H1 (cell line): ENCODE data around the gene DOCK1. TPM values are rescaled to one million over a fixed set of nuclear protein-coding genes. Genes with fewer than 3 reads are reported as not detected.

Source experiments
- CTCF ChIA-PET: fragments of 300-600 bp; sonication (Branson Sonifier 250); formaldehyde crosslinking; loops from one replicate; lab custom pipeline; 2021; ENCODE audit not compliant: partially characterized antibody; lab: Charles Lee
- POLR2A ChIA-PET: fragments of 300-600 bp; sonication (Branson Sonifier 250); formaldehyde crosslinking; loops from one replicate; lab custom pipeline; 2021; ENCODE audit warnings: inconsistent platforms; ENCODE audit not compliant: partially characterized antibody; lab: Charles Lee
- DNase-seq, 2 experiments: peaks; one replicate each; pipeline versions ENCODE4 v3.0.0 to v3.0.0-alpha.2; 2010 to 2022; ENCODE audit warnings: low spot score in 2 of 2, low read depth in 1 of 2, mixed read lengths in 1 of 2
- FAIRE-seq: peaks from 2 replicates; lab custom pipeline; 2011; peaks lifted over from hg19 to GRCh38; lab: Jason Lieb, UNC
- H2AFZ ChIP-seq: 2 replicates; pipeline ENCODE4 v1.8.1; 2012; ENCODE audit warnings: low read length, inconsistent platforms
- H2AK5ac ChIP-seq: 2 replicates; pipeline ENCODE4 v1.6.1; 2013; ENCODE audit warnings: low read depth, low read length
- H2BK120ac ChIP-seq: replicated peaks from 2 replicates; pipeline ENCODE3; 2013; ENCODE audit warnings: low read depth, low read length, inconsistent platforms
- H2BK12ac ChIP-seq: 2 replicates; pipeline ENCODE4 v1.6.1; 2013; ENCODE audit warnings: low read depth, low read length
- H2BK15ac ChIP-seq: 2 replicates; pipeline ENCODE4 v1.6.1; 2013; ENCODE audit warnings: low read length
- H2BK20ac ChIP-seq: 2 replicates; pipeline ENCODE4 v1.6.1; 2013; ENCODE audit warnings: low read length
- H2BK5ac ChIP-seq: 2 replicates; pipeline ENCODE4 v1.6.1; 2013; ENCODE audit warnings: low read depth, low read length
- H3K14ac ChIP-seq: 2 replicates; pipeline ENCODE4 v1.6.1; 2013; ENCODE audit warnings: inconsistent platforms; ENCODE audit not compliant: insufficient read length
- H3K18ac ChIP-seq: 2 replicates; pipeline ENCODE4 v1.6.1; 2013; ENCODE audit warnings: low read length; ENCODE audit errors: extremely low read depth
- H3K23ac ChIP-seq: 2 replicates; pipeline ENCODE4 v1.6.1; 2013; ENCODE audit warnings: inconsistent platforms; ENCODE audit not compliant: insufficient read length
- H3K23me2 ChIP-seq: 2 replicates; pipeline ENCODE4 v1.6.1; 2013; ENCODE audit warnings: low read depth, low read length
- H3K27ac ChIP-seq: 2 replicates; pipeline ENCODE4 v1.6.1; 2011; ENCODE audit warnings: low read depth, low read length, inconsistent platforms
- H3K27me3 ChIP-seq, 4 experiments: replicated peaks in 1 of 4; 1 replicate in 1 of 4; 2 replicates in 3 of 4; pipeline versions ENCODE4 v1.6.1 to v1.8.1; 2011 to 2013; ENCODE audit warnings: low read length in 3 of 4, mild to moderate bottlenecking in 3 of 4, inconsistent platforms in 2 of 4, mixed read lengths in 2 of 4, moderate library complexity in 1 of 4; ENCODE audit not compliant: control insufficient read depth in 3 of 4, insufficient read depth in 3 of 4; ENCODE audit errors: extremely low read depth in 1 of 4
- H3K36me3 ChIP-seq, 4 experiments: 2 replicates each; pipeline versions ENCODE4 v1.6.1 to v1.8.1; 2011 to 2013; ENCODE audit warnings: mild to moderate bottlenecking in 4 of 4, low read length in 3 of 4, moderate library complexity in 2 of 4, control low read depth in 1 of 4, inconsistent platforms in 1 of 4; ENCODE audit not compliant: insufficient read depth in 4 of 4, control insufficient read depth in 2 of 4
- H3K4ac ChIP-seq: replicated peaks from 2 replicates; pipeline ENCODE3; 2013; ENCODE audit warnings: low read length, low read depth, mixed read lengths, inconsistent platforms; ENCODE audit not compliant: insufficient read length
- H3K4me1 ChIP-seq, 4 experiments: replicated peaks in 1 of 4; 1 replicate in 1 of 4; 2 replicates in 3 of 4; pipeline versions ENCODE4 v1.6.1 to v1.8.1; 2011 to 2013; ENCODE audit warnings: low read length in 3 of 4, inconsistent platforms in 2 of 4, mixed read lengths in 1 of 4; ENCODE audit not compliant: insufficient read depth in 4 of 4, control insufficient read depth in 3 of 4
- H3K4me2 ChIP-seq, 2 experiments: 2 replicates each; pipeline versions ENCODE4 v1.6.1 to v1.8.1; 2011 to 2013; ENCODE audit warnings: low read depth in 2 of 2, low read length in 2 of 2, control low read depth in 1 of 2, inconsistent platforms in 1 of 2, mild to moderate bottlenecking in 1 of 2; ENCODE audit not compliant: insufficient read depth in 1 of 2
- H3K4me3 ChIP-seq, 4 experiments: fragments of 200-600, 300-600 bp in 1 of 4; sonication (generic), shearing (Covaris generic), sonication (Bioruptor Twin) in 1 of 4; 2 replicates each; pipeline versions ENCODE4 v1.5.1 to v1.8.1; 2011 to 2016; ENCODE audit warnings: low read length in 4 of 4, low read depth in 3 of 4, control low read depth in 2 of 4, inconsistent platforms in 2 of 4, mild to moderate bottlenecking in 2 of 4, mixed read lengths in 1 of 4, moderate library complexity in 1 of 4; ENCODE audit not compliant: insufficient read depth in 2 of 4; ENCODE audit errors: extremely low read depth in 1 of 4
- H3K56ac ChIP-seq: replicated peaks from 2 replicates; pipeline ENCODE3; 2013; ENCODE audit warnings: low read depth, mild to moderate bottlenecking, mixed read lengths, low read length, inconsistent platforms; ENCODE audit not compliant: insufficient read length
- H3K79me1 ChIP-seq: 2 replicates; pipeline ENCODE4 v1.6.1; 2013; ENCODE audit warnings: low read depth, low read length, control low read depth
- H3K79me2 ChIP-seq, 2 experiments: 2 replicates each; pipeline versions ENCODE4 v1.6.1 to v1.8.1; 2012 to 2013; ENCODE audit warnings: low read length in 2 of 2, mild to moderate bottlenecking in 2 of 2, inconsistent platforms in 1 of 2; ENCODE audit not compliant: insufficient read depth in 2 of 2, control insufficient read depth in 1 of 2
- H3K9ac ChIP-seq, 4 experiments: replicated peaks in 1 of 4; 1 replicate in 1 of 4; 2 replicates in 3 of 4; pipeline versions ENCODE4 v1.6.1 to v1.8.1; 2011 to 2013; ENCODE audit warnings: low read depth in 3 of 4, low read length in 3 of 4, control low read depth in 2 of 4, mild to moderate bottlenecking in 2 of 4, moderate library complexity in 2 of 4, inconsistent platforms in 1 of 4; ENCODE audit errors: extremely low read depth in 1 of 4
- H3K9me3 ChIP-seq, 2 experiments: 2 replicates each; pipeline versions ENCODE4 v1.6.1 to v1.8.1; 2012 to 2013; ENCODE audit warnings: mild to moderate bottlenecking in 2 of 2, moderate library complexity in 2 of 2, control low read depth in 1 of 2, inconsistent platforms in 1 of 2, low read depth in 1 of 2, low read length in 1 of 2, mixed read lengths in 1 of 2; ENCODE audit not compliant: insufficient read depth in 2 of 2
- H4K20me1 ChIP-seq, 2 experiments: replicated peaks in 1 of 2; 2 replicates each; pipeline versions ENCODE3 to v1.8.1; 2011 to 2013; ENCODE audit warnings: inconsistent platforms in 2 of 2, low read length in 2 of 2, mild to moderate bottlenecking in 1 of 2; ENCODE audit not compliant: insufficient read depth in 2 of 2, control insufficient read depth in 1 of 2
- H4K5ac ChIP-seq: 2 replicates; pipeline ENCODE4 v1.6.1; 2013; ENCODE audit warnings: low read length, low read depth, mixed read lengths, inconsistent platforms; ENCODE audit not compliant: insufficient read length
- H4K8ac ChIP-seq: 2 replicates; pipeline ENCODE4 v1.8.0; 2013; ENCODE audit warnings: mild to moderate bottlenecking, moderate library complexity, low read length, inconsistent platforms; ENCODE audit not compliant: insufficient read depth; ENCODE audit errors: extremely low read depth
- H4K91ac ChIP-seq: replicated peaks from 2 replicates; pipeline ENCODE3; 2013; ENCODE audit warnings: low read length, mixed read lengths, inconsistent platforms; ENCODE audit not compliant: insufficient read length
- BACH1 ChIP-seq: IDR thresholded peaks from 2 replicates; pipeline ENCODE4 v1.6.1; 2012; ENCODE audit warnings: low read length, improper control_type of control experiment
- BCL11A ChIP-seq, 2 experiments: IDR thresholded peaks; one replicate each; pipeline ENCODE4 v1.6.1; 2011; ENCODE audit warnings: low read depth in 2 of 2, low read length in 2 of 2, mild to moderate bottlenecking in 2 of 2
- CTBP2 ChIP-seq: IDR thresholded peaks from 2 replicates; pipeline ENCODE4 v1.7.0; 2011; ENCODE audit warnings: borderline replicate concordance, mild to moderate bottlenecking, moderate library complexity, mixed read lengths, low read length; ENCODE audit not compliant: insufficient read depth, insufficient read length
- GABPA ChIP-seq: IDR thresholded peaks from 2 replicates; pipeline ENCODE4 v1.6.1; 2011; ENCODE audit warnings: mild to moderate bottlenecking, low read length, moderate library complexity, borderline replicate concordance; ENCODE audit not compliant: insufficient read depth
- HDAC2 ChIP-seq, 2 experiments: fragments of 300-600 bp in 1 of 2; sonication (generic) in 1 of 2; IDR thresholded peaks; 2 replicates each; pipeline ENCODE4 v1.6.1; 2011 to 2012; ENCODE audit warnings: low read depth in 2 of 2, low read length in 2 of 2, mild to moderate bottlenecking in 2 of 2, moderate library complexity in 2 of 2, borderline replicate concordance in 1 of 2, inconsistent platforms in 1 of 2
- JUN ChIP-seq: IDR thresholded peaks from 2 replicates; pipeline ENCODE4 v1.6.1; 2011; ENCODE audit warnings: low read depth, mild to moderate bottlenecking, improper control_type of control experiment, low read length
- JUND ChIP-seq: IDR thresholded peaks from 2 replicates; pipeline ENCODE4 v1.6.1; 2011; ENCODE audit warnings: mild to moderate bottlenecking, improper control_type of control experiment, low read length
- KDM4A ChIP-seq: IDR thresholded peaks from one replicate; pipeline ENCODE4 v1.7.1; 2012; ENCODE audit warnings: low read depth, mild to moderate bottlenecking, moderate library complexity, low read length, inconsistent platforms; ENCODE audit not compliant: severe bottlenecking
- POLR2A ChIP-seq, 2 experiments: IDR thresholded peaks; 1 replicate in 1 of 2; 2 replicates in 1 of 2; pipeline ENCODE4 v1.6.1; 2011; ENCODE audit warnings: low read depth in 2 of 2, low read length in 2 of 2, mild to moderate bottlenecking in 2 of 2; ENCODE audit errors: control extremely low read depth in 1 of 2
- POLR2AphosphoS5 ChIP-seq: IDR thresholded peaks from 2 replicates; pipeline ENCODE4 v1.6.1; 2011; ENCODE audit warnings: low read depth, low read length
- TAF1 ChIP-seq: IDR thresholded peaks from 2 replicates; pipeline ENCODE4 v1.6.1; 2011; ENCODE audit warnings: mild to moderate bottlenecking, low read depth, low read length
- TCF12 ChIP-seq: IDR thresholded peaks from 2 replicates; pipeline ENCODE4 v1.6.1; 2011; ENCODE audit warnings: low read depth, mild to moderate bottlenecking, low read length
- YY1 ChIP-seq: IDR thresholded peaks from 2 replicates; pipeline ENCODE4 v1.6.1; 2011; ENCODE audit warnings: low read depth, mild to moderate bottlenecking, low read length
- WGBS, 2 experiments: shearing (Covaris generic) in 1 of 2; methylation state at CpG; one replicate each; pipeline versions ENCODE4 v1.1.6 to v1.1.7; 2013 to 2015; ENCODE audit warnings: low lambda C conversion rate in 2 of 2, mixed read lengths in 2 of 2, inconsistent platforms in 1 of 2, low coverage in 1 of 2, missing lambda C conversion rate in 1 of 2; ENCODE audit not compliant: insufficient replicate concordance in 2 of 2, insufficient coverage in 1 of 2, insufficient read length in 1 of 2; ENCODE audit errors: extremely low coverage in 1 of 2, missing lambda C conversion rate in 1 of 2; 5-methylcytosine and 5-hydroxymethylcytosine counted together
- polyA plus RNA-seq, 7 experiments: library from polyadenylated mRNA; depleted of rRNA in 3 of 7; stranded (reverse) in 5 of 7; unstranded in 2 of 7; fragments of >200 nt in 5 of 7; fragments of 200-250 nt in 2 of 7; gene quantifications; 1 replicate in 5 of 7; 2 replicates in 1 of 7; 4 replicates in 1 of 7; pipeline versions ENCODE4 v1.2.1 to v1.2.3, GENCODE V29; 2011 to 2013; ENCODE audit warnings: missing spikeins in 2 of 7, mixed read lengths in 2 of 7
- total RNA-seq: library from RNA; stranded (reverse); fragmentation: NEBNext Ultra II Directional; extraction: Animal tissue kit (Norgen Biotek cat#: 25700); gene quantifications from 2 replicates; pipeline ENCODE4 v1.2.1, GENCODE V29; 2021
- TF ChIP-seq, protein P1 (sequence below): IDR thresholded peaks from 2 replicates; pipeline ENCODE4 v1.6.1; 2011; ENCODE audit warnings: low read depth, mild to moderate bottlenecking, low read length; ENCODE audit not compliant: insufficient read depth

Gene DOCK1
- total and polyA plus RNA-seq, 2 of the 8 experiments (the other 6 are each of a cell fraction or from before 2014, with no cell fraction given): 11.6 to 53.0 TPM

DNA sequence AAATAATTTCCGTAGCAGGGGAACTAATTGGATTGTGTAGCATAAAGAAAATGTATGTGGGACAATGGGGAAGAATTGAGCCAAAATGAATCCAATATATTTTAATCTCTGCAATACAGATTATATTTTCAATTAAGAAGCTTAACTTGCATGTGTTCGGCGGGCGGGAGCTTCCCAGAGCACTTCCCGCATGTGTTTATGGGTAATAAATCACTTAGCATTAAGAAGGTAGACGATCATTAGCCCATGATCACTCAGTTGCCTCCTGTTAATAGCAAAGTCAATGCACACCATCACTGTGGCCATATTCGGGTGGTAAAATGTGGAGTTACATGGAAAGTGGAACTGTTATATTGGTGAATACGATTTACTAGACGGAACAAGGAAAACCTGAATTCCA lies 414.0 kb downstream of the DOCK1 start:
- FAIRE-seq: no peak
- no peaks in the 10 kb centered on the region for H3K79me2 ChIP-seq
- no peak overlapping the region for H3K14ac ChIP-seq
- H3K27ac ChIP-seq: no peak overlapping the region
- no peaks in the 10 kb centered on the region for H3K23me2 ChIP-seq
- ChIA-PET CTCF (no interaction called here), POLR2A (no interaction called here)
- no peak overlapping the region for H3K4me2 ChIP-seq
- H3K27me3 ChIP-seq: no peaks in the 10 kb centered on the region
- H2AK5ac ChIP-seq: no peak overlapping the region
- H2BK5ac ChIP-seq: no peak overlapping the region
- H3K9me3 ChIP-seq: no peaks in the 10 kb centered on the region
- H2BK12ac ChIP-seq: no peak overlapping the region
- H4K20me1 ChIP-seq: no peaks in the 10 kb centered on the region
- H2BK120ac ChIP-seq: no peak overlapping the region
- no peak overlapping the region for H3K18ac ChIP-seq
- no peak overlapping the region for H2AFZ ChIP-seq
- H4K91ac ChIP-seq: no peak overlapping the region
- H2BK20ac ChIP-seq: no peak overlapping the region
- H3K79me1 ChIP-seq: no peaks in the 10 kb centered on the region
- H3K9ac ChIP-seq: no peak overlapping the region
- no peak overlapping the region for H2BK15ac ChIP-seq
- no peak overlapping the region for H3K56ac ChIP-seq
- no peak overlapping the region for H3K4ac ChIP-seq
- TF ChIP-seq HDAC2 (IDR thresholded peaks at IDR 0.05; ENCODE audit: borderline replicate concordance in 1 of 2, low read depth in 2 of 2, low read length in 2 of 2) (no peak), TCF12 (no peak), GABPA (no peak), BACH1 (no peak), JUND (no peak), JUN (no peak), KDM4A (no peak), POLR2A (IDR thresholded peaks at IDR 0.05; ENCODE audit: control extremely low read depth in 1 of 2, low read depth in 2 of 2, low read length in 2 of 2) (no peak), TAF1 (no peak), CTBP2 (no peak), POLR2AphosphoS5 (no peak), BCL11A (IDR thresholded peaks at IDR 0.05; ENCODE audit: low read depth in 2 of 2, low read length in 2 of 2) (no peak), YY1 (no peak)
- TF ChIP-seq, protein P1, sequence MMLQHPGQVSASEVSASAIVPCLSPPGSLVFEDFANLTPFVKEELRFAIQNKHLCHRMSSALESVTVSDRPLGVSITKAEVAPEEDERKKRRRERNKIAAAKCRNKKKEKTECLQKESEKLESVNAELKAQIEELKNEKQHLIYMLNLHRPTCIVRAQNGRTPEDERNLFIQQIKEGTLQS: no peak
- 90% methylated on average over 9 of the region's 9 CpGs; no CpG with 5 or more reads in 1 of the 2 experiments for WGBS, 2 experiments
- H4K8ac ChIP-seq: no peak overlapping the region
- H3K4me3 ChIP-seq: no peak overlapping the region
- no peak overlapping the region for H3K23ac ChIP-seq
- no peaks in the 10 kb centered on the region for H3K36me3 ChIP-seq
- H3K4me1 ChIP-seq: no peaks in the 10 kb centered on the region
- H4K5ac ChIP-seq: no peak overlapping the region
- DNase-seq: no peak
